Naive B cell (primary cell): ENCODE data around the gene ATG2A. TPM values are rescaled to one million over a fixed set of nuclear protein-coding genes. Genes with fewer than 3 reads are reported as not detected.

Experiments
- ATAC-seq, 2 donors: fragments of 150-1000 bp; cut with Tn5 transposase; 2 replicates each; pipeline ENCODE4 v1.10.0; 2021; ENCODE audit warnings: low read depth in 2 of 2, mild to moderate bottlenecking in 2 of 2, moderate library complexity in 2 of 2
- DNase-seq: peaks from one replicate; pipeline ENCODE4 v3.0.0; 2022
- H3K27ac Mint-ChIP-seq, 6 donors: one replicate each; pipeline ENCODE4 v1.8.0; 2020 to 2022; ENCODE audit warnings: mild to moderate bottlenecking in 6 of 6, mixed read lengths in 6 of 6, moderate library complexity in 5 of 6, inconsistent platforms in 2 of 6
- H3K27me3 Mint-ChIP-seq, 3 donors: one replicate each; pipeline ENCODE4 v1.8.0; 2021 to 2022; ENCODE audit warnings: mixed read lengths in 3 of 3, mild to moderate bottlenecking in 1 of 3
- H3K36me3 Mint-ChIP-seq, 2 donors: one replicate each; pipeline ENCODE4 v1.8.0; 2020 to 2022; ENCODE audit warnings: mixed read lengths in 2 of 2, inconsistent platforms in 1 of 2, mild to moderate bottlenecking in 1 of 2
- H3K4me1 Mint-ChIP-seq, 3 donors: one replicate each; pipeline ENCODE4 v1.8.0; 2020 to 2022; ENCODE audit warnings: mixed read lengths in 3 of 3, inconsistent platforms in 1 of 3, mild to moderate bottlenecking in 1 of 3, moderate library complexity in 1 of 3
- H3K4me3 Mint-ChIP-seq, 8 donors: one replicate each; pipeline ENCODE4 v1.8.0; 2020 to 2022; ENCODE audit warnings: mild to moderate bottlenecking in 8 of 8, mixed read lengths in 8 of 8, moderate library complexity in 8 of 8, inconsistent platforms in 2 of 8
- H3K9me3 Mint-ChIP-seq, 7 donors: one replicate each; pipeline ENCODE4 v1.8.0; 2020 to 2022; ENCODE audit warnings: mixed read lengths in 7 of 7, mild to moderate bottlenecking in 5 of 7, inconsistent platforms in 2 of 7, moderate library complexity in 1 of 7
- polyA plus RNA-seq, 6 donors: library from polyadenylated mRNA; unstranded; fragments of 300-500 nt; fragmentation: Illumina TruSeq; gene quantifications; one replicate each; pipeline ENCODE4 v1.2.3, GENCODE V29; 2021; ENCODE audit warnings: low read depth in 6 of 6

The ATG2A gene
- polyA plus RNA-seq, 6 donors from 2014 or later = 2.8 to 5.0 (median 3.4) TPM; not detected in 1

DNA sequence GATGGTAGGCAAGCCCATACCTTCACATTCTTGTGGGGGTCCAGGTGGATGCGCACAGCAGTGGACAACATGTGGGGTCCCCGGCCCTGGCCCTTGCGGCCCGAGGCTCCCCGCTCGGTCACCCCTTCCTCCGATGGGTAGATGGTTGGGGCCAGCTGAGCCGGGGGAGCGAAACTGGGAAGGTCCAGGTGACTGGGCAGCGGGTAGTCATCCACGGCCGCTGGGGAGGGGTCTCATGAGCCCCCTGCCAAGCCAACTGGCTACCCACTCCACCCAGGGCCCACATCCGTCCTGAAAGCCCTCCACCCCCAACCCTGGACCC is 10.7 kb downstream of the ATG2A start:
- H3K27me3 Mint-ChIP-seq = no peaks in the 10 kb centered on the region
- no peaks in the 10 kb centered on the region for H3K9me3 Mint-ChIP-seq
- H3K27ac Mint-ChIP-seq = no peak overlapping the region
- ATAC-seq = no peak
- H3K36me3 Mint-ChIP-seq = peaks cover 0 to 12% of the 10 kb centered on the region in 2 donors
- no peak for DNase-seq
- no peak overlapping the region for H3K4me3 Mint-ChIP-seq
- no peaks in the 10 kb centered on the region for H3K4me1 Mint-ChIP-seq

DNA sequence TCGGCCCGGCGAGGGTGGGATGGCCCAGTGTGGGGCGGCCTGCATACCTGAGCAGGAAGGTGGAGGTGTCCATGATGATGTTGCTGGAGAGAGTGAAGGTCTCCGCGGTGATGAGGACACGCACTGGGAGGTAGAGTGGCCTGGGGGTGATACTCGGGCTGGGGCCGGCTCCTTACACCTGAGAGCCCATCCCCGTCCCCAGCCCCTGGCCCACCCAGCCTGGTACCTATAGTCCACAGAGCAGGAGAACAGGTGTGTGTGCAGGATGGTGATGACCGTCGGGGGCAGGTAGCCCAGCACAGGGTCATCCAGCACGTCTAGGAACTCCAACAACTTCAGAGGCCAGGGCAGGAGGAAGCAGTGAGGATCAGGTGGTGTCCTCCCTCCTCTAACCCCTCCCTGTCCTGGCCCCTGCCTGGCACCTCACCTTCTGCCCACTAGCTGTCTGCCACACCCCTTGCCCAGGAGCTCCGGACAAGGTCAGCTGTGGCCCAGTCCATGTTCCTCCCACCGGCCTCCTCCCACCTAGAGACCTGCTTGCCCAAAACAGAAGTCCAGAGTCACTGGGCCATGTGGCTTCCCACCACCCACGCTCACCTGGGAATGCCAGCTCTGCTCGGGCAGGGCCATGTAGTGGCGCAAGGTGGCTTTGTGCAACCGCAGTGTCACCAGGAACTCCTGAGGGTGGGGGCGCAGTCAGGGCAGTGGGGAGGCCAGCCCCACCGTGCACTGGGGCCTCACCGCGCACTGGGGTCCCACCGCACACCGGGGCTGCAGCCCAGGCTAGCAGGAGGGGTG is 11.3 kb downstream of the ATG2A start:
- Mint-ChIP-seq H3K27ac (peak overlapping the region in 2 of 6 donors; percentile 57 to 60), H3K4me1 (no peaks in the 10 kb centered on the region), H3K36me3 (peaks cover 0 to 10% of the 10 kb centered on the region in 2 donors), H3K4me3 (no peak overlapping the region), H3K9me3 (no peaks in the 10 kb centered on the region), H3K27me3 (no peaks in the 10 kb centered on the region)
- ATAC-seq = no peak
- DNase-seq = no peak

DNA sequence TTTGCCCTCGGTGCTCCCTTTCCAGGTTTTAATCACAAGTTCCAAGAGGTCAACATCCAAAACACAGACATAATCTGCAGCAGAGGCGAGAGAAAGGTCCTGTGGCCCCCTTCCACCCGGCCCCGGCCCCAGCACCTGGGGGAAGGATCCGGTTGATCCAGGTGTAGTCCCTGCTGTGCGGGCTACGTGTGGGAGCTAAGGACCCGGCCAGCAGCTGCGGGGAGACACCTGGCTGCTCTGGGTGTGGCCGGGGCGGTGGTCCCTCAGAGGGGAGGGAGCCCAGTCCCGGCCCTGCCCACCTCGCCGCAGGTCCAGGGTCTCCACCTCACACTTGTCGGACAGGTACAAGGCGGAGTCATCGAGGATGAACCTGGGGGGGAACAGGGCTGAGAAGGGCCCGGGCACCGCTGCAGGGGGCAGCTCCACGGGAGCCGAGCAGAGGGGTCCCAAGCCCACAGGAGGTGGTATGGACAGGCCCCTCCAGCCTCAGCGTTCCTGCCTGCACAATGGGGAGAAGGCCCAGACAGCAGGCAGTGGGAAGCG is 13.6 kb downstream of the ATG2A start:
- ATAC-seq (no peak), DNase-seq (no peak)
- H3K4me3 Mint-ChIP-seq = no peak overlapping the region
- H3K27me3 Mint-ChIP-seq = no peaks in the 10 kb centered on the region
- peaks cover 0 to 18% of the 10 kb centered on the region in 2 donors for H3K36me3 Mint-ChIP-seq
- H3K9me3 Mint-ChIP-seq = no peaks in the 10 kb centered on the region
- H3K4me1 Mint-ChIP-seq = peaks cover 0 to 4% (median 3%) of the 10 kb centered on the region in 3 donors
- H3K27ac Mint-ChIP-seq = no peak overlapping the region

DNA sequence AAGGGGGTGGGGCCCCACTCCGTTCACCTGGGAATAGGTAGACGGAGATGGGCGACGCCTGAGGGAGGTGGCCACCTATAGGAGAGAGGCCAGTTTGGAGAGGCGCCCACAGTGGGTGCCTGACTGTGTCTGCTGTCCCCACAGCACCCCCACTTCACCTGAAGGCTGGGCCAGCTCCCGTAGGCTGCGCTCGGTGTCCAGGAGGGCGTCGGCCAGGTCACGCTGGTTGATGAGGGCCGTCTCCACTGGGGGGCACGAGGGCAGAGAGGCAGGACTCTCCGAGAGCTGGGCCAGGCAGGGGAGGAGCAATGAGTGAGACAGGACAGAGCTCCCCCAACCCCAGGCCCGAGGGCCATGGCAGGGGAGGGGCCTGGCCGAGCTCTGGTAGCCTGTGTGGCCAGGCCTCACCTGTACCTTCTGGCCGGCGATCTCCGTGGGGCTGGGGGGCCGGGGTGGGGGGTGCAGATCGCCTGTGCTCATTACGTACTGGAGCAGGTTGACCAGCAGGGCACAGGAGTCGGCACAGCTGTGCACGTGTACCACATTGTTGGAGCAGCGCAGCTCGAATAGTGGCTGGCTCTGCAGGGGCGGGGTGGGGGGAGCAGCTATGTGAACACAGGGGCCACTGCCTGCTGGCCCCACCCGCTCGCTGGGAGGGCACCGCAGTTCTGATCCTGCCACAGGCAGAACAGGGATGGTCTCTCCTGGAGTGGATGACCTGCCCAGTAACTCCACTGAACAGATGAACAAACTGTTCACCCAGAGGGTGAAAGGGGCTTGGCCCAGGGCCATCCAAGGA is 14.7 kb downstream of the ATG2A start:
- DNase-seq = no peak
- peaks cover 0 to 18% of the 10 kb centered on the region in 2 donors for H3K36me3 Mint-ChIP-seq
- H3K4me1 Mint-ChIP-seq = peaks cover 0 to 4% (median 3%) of the 10 kb centered on the region in 3 donors
- no peaks in the 10 kb centered on the region for H3K27me3 Mint-ChIP-seq
- no peak overlapping the region for H3K27ac Mint-ChIP-seq
- ATAC-seq = no peak
- no peak overlapping the region for H3K4me3 Mint-ChIP-seq
- H3K9me3 Mint-ChIP-seq = no peaks in the 10 kb centered on the region

DNA sequence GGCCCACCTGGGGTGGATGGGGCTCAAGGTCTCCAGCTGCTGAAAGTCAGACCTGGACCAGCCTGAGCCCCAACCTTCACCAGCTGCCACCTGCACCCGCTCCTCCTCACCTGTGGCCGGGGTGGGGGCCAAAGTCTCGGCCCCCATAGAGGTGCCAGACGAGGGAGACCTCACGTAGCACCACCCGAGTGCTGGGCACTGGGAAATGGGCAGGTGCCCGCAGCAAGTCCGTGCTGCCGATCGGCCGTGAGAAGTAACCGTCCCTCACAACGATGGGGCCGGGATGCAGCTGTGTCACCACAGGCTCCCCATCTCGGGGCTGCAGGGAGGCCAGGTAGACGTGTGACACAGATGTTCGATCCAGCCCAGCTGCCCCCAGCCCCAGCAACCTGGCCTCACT is 16.2 kb downstream of the ATG2A start:
- DNase-seq (no peak), ATAC-seq (no peak)
- Mint-ChIP-seq H3K4me3 (no peak overlapping the region), H3K27ac (no peak overlapping the region), H3K36me3 (peaks cover 0 to 18% of the 10 kb centered on the region in 2 donors), H3K9me3 (no peaks in the 10 kb centered on the region), H3K27me3 (no peaks in the 10 kb centered on the region), H3K4me1 (peaks cover 0 to 4% (median 3%) of the 10 kb centered on the region in 3 donors)

DNA sequence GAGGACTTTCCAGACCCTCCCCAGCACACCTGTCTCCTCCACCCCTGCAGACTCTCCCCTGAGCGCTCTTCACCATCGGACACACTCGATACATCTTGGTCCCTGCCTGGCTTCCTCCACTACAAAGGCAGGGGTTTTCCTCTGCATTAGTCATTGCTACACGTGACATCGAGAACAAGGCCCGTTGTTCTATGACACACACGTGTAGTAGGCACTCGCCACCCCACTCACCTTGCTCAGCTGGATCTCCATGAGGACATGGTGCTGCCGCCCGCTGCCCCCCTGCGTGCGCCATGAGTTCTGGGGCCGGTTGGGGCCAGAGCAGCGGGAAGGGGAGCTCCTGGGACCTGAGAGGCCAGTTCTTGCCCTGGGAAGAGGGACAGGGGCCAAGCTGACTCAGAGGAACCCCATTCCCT is 16.7 kb downstream of the ATG2A start:
- Mint-ChIP-seq H3K9me3 (no peaks in the 10 kb centered on the region), H3K4me1 (peaks cover 0 to 5% (median 4%) of the 10 kb centered on the region in 3 donors), H3K27ac (peak overlapping the region in 1 of 6 donors; percentile 84), H3K27me3 (no peaks in the 10 kb centered on the region), H3K36me3 (peaks cover 0 to 18% of the 10 kb centered on the region in 2 donors), H3K4me3 (no peak overlapping the region)
- DNase-seq (no peak), ATAC-seq (peak in 1 of 2 donors; percentile 61)

DNA sequence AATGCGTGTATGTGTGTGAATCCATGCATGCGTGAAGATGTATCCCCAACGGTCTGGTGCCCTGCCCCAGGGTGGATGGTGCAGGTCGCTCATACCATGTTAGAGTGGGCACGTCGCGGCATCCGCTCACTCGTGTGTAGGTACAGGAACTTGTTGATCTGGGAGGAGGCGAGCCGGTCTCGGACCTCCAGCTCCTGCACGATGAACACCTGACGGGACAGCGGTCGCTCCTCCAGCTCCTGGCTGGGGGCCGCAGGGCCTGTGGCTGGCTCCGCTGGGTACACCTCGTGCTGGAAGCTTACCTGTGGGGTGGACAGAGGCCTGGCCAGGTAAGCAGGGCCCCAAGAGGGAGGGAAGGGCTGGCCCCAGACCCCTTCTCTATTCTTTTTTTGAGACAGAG is 18.5 kb downstream of the ATG2A start:
- Mint-ChIP-seq H3K36me3 (peaks cover 0 to 18% of the 10 kb centered on the region in 2 donors), H3K27ac (no peak overlapping the region)

DNA sequence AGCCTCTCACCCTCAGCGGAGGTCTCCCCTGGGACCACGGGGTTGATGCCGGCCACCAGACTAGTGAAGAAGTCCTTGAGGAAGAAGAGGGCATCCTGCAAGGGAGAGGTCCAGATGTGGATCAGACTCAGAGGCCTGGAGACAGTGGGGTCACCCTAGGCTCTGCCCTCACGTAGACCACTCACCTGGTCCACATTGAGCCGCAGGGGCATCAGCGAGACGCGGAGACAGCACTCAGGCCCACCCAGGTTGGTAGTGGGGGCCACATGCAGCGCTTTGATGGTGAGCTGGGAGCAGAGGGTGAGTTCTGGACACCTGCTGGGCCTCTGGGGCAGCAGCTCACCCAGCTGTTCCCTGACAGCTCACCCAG is 18.9 kb downstream of the ATG2A start:
- ATAC-seq (no peak), DNase-seq (no peak)
- Mint-ChIP-seq H3K27me3 (no peaks in the 10 kb centered on the region), H3K9me3 (no peaks in the 10 kb centered on the region), H3K36me3 (peaks cover 0 to 18% of the 10 kb centered on the region in 2 donors), H3K27ac (peak overlapping the region in 1 of 6 donors; percentile 28), H3K4me3 (no peak overlapping the region), H3K4me1 (peaks cover 10 to 12% (median 11%) of the 10 kb centered on the region in 3 donors)

More for the DNA sequence above, 18.5 kb downstream of the ATG2A start:
- no peaks in the 10 kb centered on the region for H3K9me3 Mint-ChIP-seq
- ATAC-seq (no peak), DNase-seq (no peak)
- no peak overlapping the region for H3K4me3 Mint-ChIP-seq
- H3K4me1 Mint-ChIP-seq = peaks cover 10 to 12% (median 11%) of the 10 kb centered on the region in 3 donors
- no peaks in the 10 kb centered on the region for H3K27me3 Mint-ChIP-seq

DNA sequence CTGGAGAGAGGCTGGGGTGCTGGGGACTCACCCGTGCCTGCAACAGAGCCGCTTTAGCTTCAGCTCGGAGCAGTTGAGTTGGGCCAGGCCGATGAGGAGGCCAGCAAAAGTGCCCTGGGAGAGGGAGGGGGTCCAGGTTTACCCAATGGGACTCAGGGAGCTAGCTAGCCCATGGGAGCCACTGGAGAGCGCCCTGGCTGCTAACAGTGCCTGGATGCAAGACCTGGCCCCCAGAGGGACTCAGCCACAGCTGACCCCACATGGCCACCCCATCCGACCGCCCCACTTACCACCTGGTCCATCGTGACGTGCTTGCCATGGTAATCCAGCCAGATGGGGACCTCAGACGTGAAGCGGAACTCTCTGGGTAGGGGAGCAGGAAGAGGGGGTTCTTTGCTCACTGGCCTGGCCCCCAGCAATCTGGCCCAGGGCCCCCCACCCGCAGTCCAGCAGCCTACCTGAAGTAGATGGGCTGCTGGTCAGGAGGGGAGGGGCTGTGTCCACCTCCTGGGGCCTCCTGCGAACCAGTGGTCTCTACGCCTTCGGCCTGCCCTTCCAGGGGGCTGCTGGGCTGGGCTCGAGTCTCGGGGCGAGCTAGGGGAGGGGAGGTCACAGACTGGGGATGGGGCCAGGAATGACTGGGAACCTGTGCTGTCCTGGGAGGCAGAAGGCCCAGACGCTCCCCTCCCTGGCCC is 19.5 kb downstream of the ATG2A start:
- peaks cover 0 to 18% of the 10 kb centered on the region in 2 donors for H3K36me3 Mint-ChIP-seq
- H3K27ac Mint-ChIP-seq = peak overlapping the region in 1 of 6 donors; percentile 28
- ATAC-seq (no peak), DNase-seq (no peak)
- no peak overlapping the region for H3K4me3 Mint-ChIP-seq
- H3K9me3 Mint-ChIP-seq = no peaks in the 10 kb centered on the region
- peaks cover 12 to 16% (median 14%) of the 10 kb centered on the region in 3 donors for H3K4me1 Mint-ChIP-seq
- no peaks in the 10 kb centered on the region for H3K27me3 Mint-ChIP-seq

DNA sequence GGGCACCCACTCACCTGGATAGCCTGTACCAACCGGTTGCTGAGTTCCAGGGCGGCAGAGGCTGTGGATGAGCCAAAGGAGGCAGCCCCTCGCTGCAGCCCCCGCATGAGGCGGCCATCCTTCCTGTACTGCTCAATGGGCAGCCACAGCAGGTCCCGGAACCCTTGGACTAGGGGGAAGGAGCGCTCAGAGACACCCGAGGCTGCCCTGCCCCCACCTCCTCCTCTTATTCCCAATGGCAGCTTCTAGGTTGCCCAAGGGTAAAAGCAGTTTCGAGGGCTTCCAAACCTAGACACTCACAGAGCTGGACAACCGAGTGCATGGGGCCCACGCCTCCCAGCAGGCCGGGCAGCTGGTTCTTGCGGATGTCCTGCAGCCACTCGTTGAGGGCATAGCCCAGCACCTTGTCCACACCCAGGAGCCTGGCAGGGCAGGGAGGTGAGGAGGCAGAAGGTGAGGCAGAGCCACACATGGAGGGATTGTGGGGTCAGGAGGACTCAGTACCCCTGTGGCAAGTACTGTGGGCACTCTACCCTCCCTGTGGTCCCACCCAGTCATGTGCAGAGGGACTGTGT is 20.5 kb downstream of the ATG2A start:
- H3K27ac Mint-ChIP-seq = peak overlapping the region in 2 of 6 donors; percentile 15 to 63
- no peaks in the 10 kb centered on the region for H3K27me3 Mint-ChIP-seq
- ATAC-seq (no peak), DNase-seq (no peak)
- no peaks in the 10 kb centered on the region for H3K9me3 Mint-ChIP-seq
- peaks cover 0 to 11% of the 10 kb centered on the region in 2 donors for H3K36me3 Mint-ChIP-seq
- no peak overlapping the region for H3K4me3 Mint-ChIP-seq
- peaks cover 22 to 26% (median 24%) of the 10 kb centered on the region in 3 donors for H3K4me1 Mint-ChIP-seq

DNA sequence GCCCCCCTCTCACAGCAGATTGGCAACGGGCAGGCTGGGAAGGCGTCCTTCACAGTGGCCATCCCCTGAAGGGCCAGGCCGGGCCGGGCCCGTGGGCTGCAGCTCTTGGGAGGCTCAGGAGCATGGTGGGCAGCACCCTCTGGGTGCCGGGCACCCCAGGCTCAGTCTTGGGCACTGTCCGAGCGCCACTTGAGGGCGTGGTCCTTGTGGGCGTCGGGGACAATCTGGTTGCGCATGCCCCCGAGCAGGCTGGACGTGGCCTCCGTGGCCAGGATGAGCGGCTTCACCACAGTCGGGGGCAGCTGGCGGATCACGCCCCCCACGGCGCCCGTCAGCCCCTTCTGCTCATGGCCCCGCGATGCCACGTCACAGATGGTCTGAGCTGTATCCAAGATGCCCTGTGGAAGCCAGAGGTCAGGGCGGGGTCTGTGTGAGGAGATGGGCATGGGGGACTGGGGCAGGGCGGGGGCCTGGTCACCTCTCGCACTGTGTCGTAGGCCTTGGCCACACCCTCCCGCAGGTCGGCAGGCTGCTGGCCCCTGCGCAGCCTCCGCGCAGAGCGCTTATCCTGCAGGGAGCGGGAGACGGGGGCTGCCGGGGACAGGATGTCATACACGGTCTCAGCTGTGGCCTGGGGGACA is 22.1 kb downstream of the ATG2A start:
- Mint-ChIP-seq H3K36me3 (peaks cover 0 to 2% of the 10 kb centered on the region in 2 donors), H3K27me3 (no peaks in the 10 kb centered on the region), H3K4me1 (peaks cover 18 to 32% (median 28%) of the 10 kb centered on the region in 3 donors), H3K27ac (no peak overlapping the region), H3K4me3 (no peak overlapping the region), H3K9me3 (no peaks in the 10 kb centered on the region)
- no peak for ATAC-seq
- no peak for DNase-seq

DNA sequence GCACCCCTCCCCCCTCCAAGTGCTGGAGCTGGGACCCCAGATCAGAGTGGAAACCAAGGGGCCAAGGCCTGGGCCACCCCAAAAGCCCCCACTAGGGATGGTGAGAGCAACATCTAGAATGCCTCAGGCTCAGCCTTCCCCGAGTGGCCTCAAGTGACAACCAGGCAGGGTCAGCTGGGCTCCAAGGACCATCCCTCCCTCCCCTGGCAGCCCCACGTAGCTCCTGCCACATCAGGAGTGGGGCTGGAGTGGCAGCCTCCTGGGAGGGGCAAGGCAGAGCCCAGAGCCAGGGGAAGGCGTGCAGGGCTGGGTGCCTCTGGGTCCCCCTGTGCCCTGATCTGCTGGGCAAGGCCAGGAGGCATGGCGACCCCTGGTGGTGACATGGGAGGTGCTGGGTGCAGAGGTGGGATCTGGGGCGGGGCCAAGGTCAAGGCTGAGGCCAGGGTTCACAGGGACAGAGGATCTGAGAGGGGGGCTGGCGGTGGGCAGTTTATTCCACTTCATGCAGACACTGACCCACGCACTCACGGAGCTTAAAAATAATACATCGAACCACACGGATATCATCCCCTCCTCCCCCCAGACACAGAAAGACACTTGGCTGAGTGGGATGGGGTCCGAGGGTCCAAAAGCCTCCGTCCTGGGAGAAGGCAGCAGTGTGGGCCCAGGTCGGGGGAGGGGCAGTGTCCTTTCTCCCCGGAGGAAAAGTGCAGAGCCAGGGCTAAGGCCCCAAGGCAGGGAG is 22.8 kb downstream of the ATG2A start:
- no peaks in the 10 kb centered on the region for H3K36me3 Mint-ChIP-seq
- peak overlapping the region in 2 of 6 donors; percentile 84 to 89 for H3K27ac Mint-ChIP-seq
- peaks cover 18 to 32% (median 29%) of the 10 kb centered on the region in 3 donors for H3K4me1 Mint-ChIP-seq
- DNase-seq = peak; percentile 85
- no peaks in the 10 kb centered on the region for H3K9me3 Mint-ChIP-seq
- H3K27me3 Mint-ChIP-seq = no peaks in the 10 kb centered on the region
- ATAC-seq = peak; percentile 96 to 99
- no peak overlapping the region for H3K4me3 Mint-ChIP-seq
